ENCODE data around the gene CSF3. TPM values are rescaled to one million over a fixed set of nuclear protein-coding genes. Genes with fewer than 3 reads are reported as not detected.

Gene CSF3
- total and polyA plus RNA-seq, 2 donors (not counting 1 experiment from before 2014, with no cell fraction given) = not detected

- Histone ChIP-seq H3K27ac (ENCODE audit: insufficient read depth, low read length) (no peak overlapping the region), H3K36me3 (ENCODE audit: control insufficient read depth, insufficient read depth, low read length) (peaks cover 33% of the 10 kb centered on the region), H3K9me3 (ENCODE audit: control insufficient read depth, insufficient read depth, low read depth, low read length) (no peaks in the 10 kb centered on the region)
These were observed 13.4 kb downstream of the CSF3 start for GRCh38 chr17:40028595-40028994.

DNA sequence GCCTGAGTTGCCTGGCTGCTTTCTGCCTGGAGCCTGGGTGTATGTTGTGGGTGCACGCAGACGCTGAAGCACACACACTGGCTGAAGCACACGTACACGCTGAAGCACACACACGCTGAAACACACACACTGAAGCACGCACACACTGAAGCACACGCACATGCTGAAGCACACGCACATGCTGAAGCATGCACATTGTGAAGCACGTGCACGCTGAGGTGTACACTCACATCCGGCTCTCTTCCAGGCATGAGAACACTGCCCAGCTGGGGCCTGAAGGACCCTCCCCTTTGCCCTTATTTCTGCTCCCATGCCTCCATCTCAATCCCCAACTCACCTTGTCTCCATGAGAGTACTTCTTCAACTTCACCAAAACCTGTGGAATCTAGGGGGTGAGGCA, 16.5 kb downstream of the CSF3 start:
- H3K4me2 ChIP-seq (ENCODE audit: extremely low read depth, insufficient read depth, low read length) = no peak overlapping the region
- no peak overlapping the region for H3K9ac ChIP-seq (ENCODE audit: insufficient read depth, low read length)
- H3K79me2 ChIP-seq (ENCODE audit: control insufficient read depth, insufficient read depth, low read length) = no peaks in the 10 kb centered on the region
- H3K4me1 ChIP-seq (ENCODE audit: control insufficient read depth, extremely low read depth, insufficient read depth, low read length) = peaks cover 2% of the 10 kb centered on the region
- peaks cover 32% of the 10 kb centered on the region for H3K36me3 ChIP-seq (ENCODE audit: control insufficient read depth, insufficient read depth, low read length)
- H3K27ac ChIP-seq (ENCODE audit: insufficient read depth, low read length) = no peak overlapping the region
- H3K27me3 ChIP-seq (ENCODE audit: control insufficient read depth, insufficient read depth, low read length) = no peaks in the 10 kb centered on the region
- TF ChIP-seq CTCF (conservative IDR thresholded peaks at IDR 0.05 in 1 of 2, IDR thresholded peaks at IDR 0.05 in 1 of 2; ENCODE audit: low read depth in 1 of 2, low read length in 2 of 2) (no peak), EZH2 (IDR thresholded peaks at IDR 0.05; ENCODE audit: low read length, missing control alignments) (no peak)
- DNase-seq (ENCODE audit: low read depth in 2 of 2) = no peak
- no peak overlapping the region for H2AFZ ChIP-seq (ENCODE audit: low read length)
- H4K20me1 ChIP-seq (ENCODE audit: control insufficient read depth, extremely low read depth, insufficient read depth, low read length) = no peaks in the 10 kb centered on the region
- H3K4me3 ChIP-seq (replicated peaks in 1 of 4; ENCODE audit: control extremely low read depth in 1 of 4, insufficient read depth in 1 of 4, low read depth in 3 of 4, low read length in 4 of 4) = no peak overlapping the region
- H3K9me3 ChIP-seq (ENCODE audit: control insufficient read depth, insufficient read depth, low read depth, low read length) = no peaks in the 10 kb centered on the region

More at GRCh38 chr17:40028595-40028994, 13.4 kb downstream of the CSF3 start:
- TF ChIP-seq CTCF (conservative IDR thresholded peaks at IDR 0.05 in 1 of 2, IDR thresholded peaks at IDR 0.05 in 1 of 2; ENCODE audit: low read depth in 1 of 2, low read length in 2 of 2) (no peak), EZH2 (IDR thresholded peaks at IDR 0.05; ENCODE audit: low read length, missing control alignments) (no peak)
- H3K79me2 ChIP-seq (ENCODE audit: control insufficient read depth, insufficient read depth, low read length) = no peaks in the 10 kb centered on the region
- H3K4me3 ChIP-seq (replicated peaks in 1 of 4; ENCODE audit: control extremely low read depth in 1 of 4, insufficient read depth in 1 of 4, low read depth in 3 of 4, low read length in 4 of 4) = no peak overlapping the region
- H2AFZ ChIP-seq (ENCODE audit: low read length) = no peak overlapping the region
- DNase-seq (ENCODE audit: low read depth in 2 of 2) = no peak
- no peak overlapping the region for H3K9ac ChIP-seq (ENCODE audit: insufficient read depth, low read length)
- no peaks in the 10 kb centered on the region for H3K27me3 ChIP-seq (ENCODE audit: control insufficient read depth, insufficient read depth, low read length)
- no peak overlapping the region for H3K4me2 ChIP-seq (ENCODE audit: extremely low read depth, insufficient read depth, low read length)
- H4K20me1 ChIP-seq (ENCODE audit: control insufficient read depth, extremely low read depth, insufficient read depth, low read length) = no peaks in the 10 kb centered on the region
- H3K4me1 ChIP-seq (ENCODE audit: control insufficient read depth, extremely low read depth, insufficient read depth, low read length) = peaks cover 5% of the 10 kb centered on the region

- Histone ChIP-seq H3K79me2 (ENCODE audit: control insufficient read depth, insufficient read depth, low read length) (no peaks in the 10 kb centered on the region), H3K27ac (ENCODE audit: insufficient read depth, low read length) (no peak overlapping the region), H3K4me2 (ENCODE audit: extremely low read depth, insufficient read depth, low read length) (no peak overlapping the region), H4K20me1 (ENCODE audit: control insufficient read depth, extremely low read depth, insufficient read depth, low read length) (no peaks in the 10 kb centered on the region), H3K27me3 (ENCODE audit: control insufficient read depth, insufficient read depth, low read length) (no peaks in the 10 kb centered on the region), H3K9me3 (ENCODE audit: control insufficient read depth, insufficient read depth, low read depth, low read length) (no peaks in the 10 kb centered on the region), H3K9ac (ENCODE audit: insufficient read depth, low read length) (no peak overlapping the region), H3K4me1 (ENCODE audit: control insufficient read depth, extremely low read depth, insufficient read depth, low read length) (no peaks in the 10 kb centered on the region), H2AFZ (ENCODE audit: low read length) (no peak overlapping the region), H3K36me3 (ENCODE audit: control insufficient read depth, insufficient read depth, low read length) (peaks cover 30% of the 10 kb centered on the region), H3K4me3 (replicated peaks in 1 of 4; ENCODE audit: control extremely low read depth in 1 of 4, insufficient read depth in 1 of 4, low read depth in 3 of 4, low read length in 4 of 4) (no peak overlapping the region)
- TF ChIP-seq EZH2 (IDR thresholded peaks at IDR 0.05; ENCODE audit: low read length, missing control alignments) (no peak), CTCF (conservative IDR thresholded peaks at IDR 0.05 in 1 of 2, IDR thresholded peaks at IDR 0.05 in 1 of 2; ENCODE audit: low read depth in 1 of 2, low read length in 2 of 2) (no peak)
- DNase-seq (ENCODE audit: low read depth in 2 of 2) = no peak
These were observed 17.4 kb downstream of the CSF3 start for GRCh38 chr17:40032322-40033320.
